ENCODE measurements around the gene CDH13.

The CDH13 gene

DNA sequence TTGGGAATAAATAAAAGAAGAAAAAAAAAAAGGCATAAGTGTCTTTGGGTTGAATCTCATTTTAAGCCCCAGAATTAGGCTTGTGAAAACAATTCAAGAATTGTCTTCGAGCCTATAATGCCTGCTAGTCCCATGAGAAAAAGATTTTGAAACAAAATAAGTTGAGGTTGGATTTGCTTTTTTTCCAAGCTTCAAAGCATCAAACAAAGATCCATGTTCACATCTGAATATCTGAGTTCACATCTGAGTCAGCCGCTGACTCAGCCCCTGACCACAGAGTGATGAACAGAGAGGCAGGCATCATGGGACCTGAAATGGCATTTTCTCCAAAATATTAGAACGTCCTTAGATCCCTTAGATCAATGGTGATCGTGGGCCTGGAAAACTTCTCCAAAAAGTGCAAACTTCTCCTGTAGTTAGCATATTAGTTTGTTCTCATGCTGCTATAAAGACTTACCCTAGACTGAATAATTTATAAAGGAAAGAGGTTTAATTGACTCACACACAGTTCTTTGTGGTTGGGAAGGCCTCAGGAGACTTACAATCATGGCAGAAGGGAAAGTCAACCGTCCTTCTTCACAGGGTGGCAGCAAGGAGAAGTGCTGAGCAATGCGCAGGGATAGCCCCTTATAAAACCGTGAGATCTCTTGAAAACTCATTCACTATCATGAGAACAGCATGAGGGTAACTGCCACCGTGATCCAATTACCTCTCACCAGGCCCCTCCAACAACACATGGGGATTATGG lies 886.4 kb downstream of the CDH13 start:
- no peak for DNase-seq (ENCODE audit: low spot score)

DNA sequence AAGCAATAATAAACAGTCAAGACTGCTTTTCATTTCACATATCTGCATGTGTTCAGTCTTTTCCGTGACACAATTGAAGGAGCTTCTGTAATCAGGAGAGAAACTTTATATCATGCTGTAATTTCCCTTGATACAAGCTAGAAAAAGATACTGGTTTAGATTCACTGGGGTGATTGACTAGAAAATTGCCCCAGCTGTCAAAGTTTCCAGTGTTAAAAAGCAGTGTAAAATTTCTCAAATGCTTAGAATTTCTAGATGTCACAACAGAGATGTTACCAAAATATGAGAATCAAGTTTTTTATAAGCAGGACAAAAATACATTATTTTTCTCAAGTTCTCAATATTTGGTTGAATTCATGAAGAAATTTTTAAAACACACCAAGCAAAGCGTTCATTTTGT lies 888.6 kb downstream of the CDH13 start:
- no peak for DNase-seq (ENCODE audit: low spot score)

DNA sequence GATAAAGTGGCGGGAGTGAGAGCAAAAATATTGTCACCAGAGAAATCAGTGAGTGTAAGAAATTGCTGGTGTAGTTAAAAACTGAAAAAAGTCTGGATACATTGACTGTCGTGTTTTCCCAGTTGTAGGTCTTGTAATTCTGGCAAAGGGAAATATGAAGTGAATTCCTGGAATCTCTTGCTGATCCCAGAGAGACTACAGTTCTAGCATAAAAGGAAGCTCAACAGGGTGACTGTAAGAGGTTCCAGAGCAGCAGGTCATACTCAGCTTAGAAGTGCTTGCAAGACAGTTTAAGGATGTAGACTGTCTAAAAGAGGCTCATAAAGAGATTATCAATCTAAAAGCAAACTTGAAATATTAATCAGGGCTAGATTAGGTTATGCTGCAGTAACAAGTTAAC lies 890.2 kb downstream of the CDH13 start:
- DNase-seq (ENCODE audit: low spot score), result no peak

DNA sequence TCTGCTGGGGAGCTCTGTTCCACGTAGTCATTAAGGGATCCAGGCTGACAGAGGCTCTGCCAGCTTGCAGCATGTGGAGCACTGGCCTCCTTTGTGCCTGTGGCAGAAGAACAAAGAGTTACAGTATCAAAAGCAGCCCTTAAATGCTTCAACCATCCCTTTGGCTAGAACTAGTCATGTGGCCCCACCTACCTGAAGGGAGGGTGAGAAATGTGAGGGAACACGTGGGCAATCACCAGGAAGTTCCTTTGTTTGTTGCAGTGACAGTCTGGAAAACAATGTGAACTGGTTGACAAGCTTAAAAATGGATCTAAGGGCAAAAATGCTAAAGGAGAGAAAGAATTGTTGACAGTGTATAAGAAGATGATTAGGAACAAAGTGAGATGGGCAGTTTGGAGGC lies 890.6 kb downstream of the CDH13 start:
- no peak for DNase-seq (ENCODE audit: low spot score)

DNA sequence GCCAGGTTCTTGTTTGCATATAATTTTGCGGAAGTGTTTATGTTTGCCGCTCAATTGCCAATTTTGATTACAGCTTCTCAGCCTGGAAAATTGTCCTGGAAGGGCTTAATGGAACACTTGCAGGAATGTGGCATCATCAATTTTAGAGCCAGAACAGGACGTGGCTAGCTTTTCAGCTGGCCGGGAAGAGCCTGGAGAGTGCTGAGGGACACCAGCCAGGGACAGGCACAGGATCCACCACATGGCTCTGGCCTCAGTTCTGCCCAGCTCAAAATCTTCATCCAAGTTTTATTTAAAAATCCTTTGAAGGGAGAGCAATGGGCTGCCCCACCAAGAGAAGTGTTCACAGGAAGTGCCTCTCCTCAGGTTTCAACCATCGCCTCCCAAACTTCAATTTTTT lies 893.8 kb downstream of the CDH13 start:
- DNase-seq (ENCODE audit: low spot score), result no peak

DNA sequence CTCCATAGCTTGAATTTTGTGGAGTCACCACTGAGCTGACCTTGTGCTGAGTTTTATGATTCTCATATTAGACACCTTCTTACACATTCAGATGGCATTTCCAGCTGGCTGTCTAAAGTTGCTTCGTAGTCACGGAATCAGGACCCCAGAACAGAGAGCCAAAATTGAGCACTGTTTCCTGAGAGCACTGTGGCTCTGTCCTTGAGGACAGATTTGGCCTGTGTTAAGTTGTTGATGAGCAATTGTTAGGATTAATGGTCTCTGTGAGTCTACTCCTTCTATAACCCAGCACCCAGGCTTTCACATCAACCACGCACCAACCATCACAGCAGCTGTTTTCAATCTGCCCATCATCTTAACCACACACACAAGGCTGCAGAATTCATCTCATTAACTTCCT lies 903.5 kb downstream of the CDH13 start:
- DNase-seq (ENCODE audit: low spot score), result no peak

DNA sequence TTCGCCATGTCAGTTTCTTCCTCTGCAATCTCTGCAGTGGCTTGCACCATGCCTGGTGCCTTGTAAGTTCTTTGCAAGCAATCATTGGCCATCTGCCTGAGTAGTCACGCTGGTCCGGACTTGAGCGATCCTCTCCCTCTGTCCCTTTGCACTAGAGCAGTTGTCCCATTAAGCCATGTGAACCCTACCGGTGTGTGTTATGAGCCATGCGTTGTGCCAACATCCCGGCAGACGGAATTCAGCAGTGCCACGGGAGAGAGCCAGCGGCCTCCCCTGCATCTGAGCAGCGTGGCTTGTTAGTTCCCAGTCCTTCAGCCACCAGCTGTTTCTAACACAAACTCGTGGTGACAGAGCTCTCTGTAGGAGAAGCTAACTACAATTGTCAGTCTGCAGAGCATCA lies 905.9 kb downstream of the CDH13 start:
- DNase-seq (ENCODE audit: low spot score), result no peak

DNA sequence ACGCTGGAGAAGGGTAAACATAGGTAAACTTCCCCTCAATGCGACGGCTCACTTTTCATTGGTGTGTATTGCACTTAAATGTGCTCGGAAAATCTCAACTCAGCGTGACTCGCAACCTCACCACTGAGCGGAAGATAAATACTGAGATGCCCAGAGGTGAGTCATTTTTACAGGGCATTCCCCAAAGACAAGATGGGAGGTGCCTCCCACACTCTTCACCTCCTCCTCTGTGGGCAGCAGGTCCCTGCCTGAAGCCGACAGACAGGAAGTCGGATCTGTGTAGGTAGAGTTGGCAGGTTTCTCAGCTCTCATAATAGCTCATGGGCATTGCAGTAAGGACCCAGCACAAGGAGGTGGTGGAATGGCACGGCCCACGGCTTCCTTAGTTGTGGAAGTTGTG lies 906.4 kb downstream of the CDH13 start:
- DNase-seq (ENCODE audit: low spot score), result no peak

DNA sequence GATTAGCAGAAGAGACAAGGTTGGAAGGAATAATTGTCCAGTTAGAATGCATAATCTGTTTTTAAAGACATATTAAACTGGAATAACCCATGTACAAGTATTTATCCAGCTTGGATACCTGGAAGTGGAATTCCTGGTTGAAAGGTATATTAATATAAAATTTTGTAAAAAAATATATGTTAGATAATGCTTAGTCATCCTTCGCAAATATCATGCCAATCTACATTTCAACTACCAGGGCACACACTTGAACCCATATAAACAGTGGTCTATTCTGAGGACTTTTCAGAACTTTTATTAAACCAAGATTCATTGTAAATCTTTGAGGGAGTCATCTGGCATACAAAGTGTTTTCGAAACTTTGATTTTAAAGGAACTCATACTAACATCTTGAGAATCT lies 911.9 kb downstream of the CDH13 start:
- no peak for DNase-seq (ENCODE audit: low spot score)

DNA sequence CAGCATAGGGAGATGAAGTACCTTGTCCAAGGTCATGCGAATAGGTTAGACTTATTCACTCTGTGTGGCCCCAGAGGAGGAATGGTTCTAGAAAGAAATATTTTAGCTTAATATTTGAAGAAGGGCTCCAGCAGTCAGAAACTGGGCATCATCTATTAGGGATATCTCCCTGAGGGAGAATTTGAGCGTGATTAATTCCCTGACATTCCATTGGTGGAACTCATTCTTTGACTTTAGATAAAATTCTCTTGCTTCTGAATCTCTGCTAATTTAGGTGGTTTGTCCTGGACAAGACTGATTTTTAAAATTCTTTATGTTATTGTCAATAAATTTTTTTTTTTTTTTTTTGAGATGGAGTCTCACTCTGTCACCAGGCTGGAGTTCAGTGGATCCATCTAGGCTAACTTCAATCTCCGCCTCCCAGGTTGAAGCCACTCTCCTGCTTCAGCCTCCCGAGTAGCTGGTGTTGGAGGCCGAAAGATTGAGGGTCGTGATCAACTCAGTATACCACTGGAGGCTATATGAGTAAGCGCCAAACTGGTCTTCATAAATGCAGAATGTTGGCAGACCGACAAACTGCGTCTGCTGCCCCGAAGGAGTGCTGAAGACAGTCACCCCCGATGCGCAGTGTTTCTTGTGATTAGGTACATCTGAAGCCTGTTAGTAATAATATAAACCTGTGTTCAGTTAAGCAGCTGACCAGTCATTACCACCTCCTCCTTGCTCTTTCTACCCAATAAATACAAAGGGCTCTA lies 913.1 kb downstream of the CDH13 start:
- DNase-seq (ENCODE audit: low spot score), result no peak

DNA sequence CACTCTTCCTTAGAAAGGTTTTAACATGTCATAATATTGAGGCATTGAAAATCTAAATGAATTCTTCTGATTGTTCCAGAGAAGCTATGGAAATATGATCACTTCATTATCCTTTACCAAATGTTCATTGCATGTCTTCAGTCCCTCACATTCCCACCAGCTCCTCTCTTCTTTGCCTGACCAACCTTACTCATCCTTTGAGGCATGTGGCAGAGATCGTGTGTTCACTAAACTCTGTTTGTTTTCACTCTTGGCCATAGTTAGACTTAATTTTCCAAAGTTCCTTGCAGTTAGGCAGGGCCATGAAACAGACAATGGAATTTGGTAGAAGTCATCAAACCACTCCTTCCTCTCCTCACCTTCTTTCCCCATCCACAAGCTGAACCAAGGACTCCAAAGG lies 914.5 kb downstream of the CDH13 start:
- no peak for DNase-seq (ENCODE audit: low spot score)

DNA sequence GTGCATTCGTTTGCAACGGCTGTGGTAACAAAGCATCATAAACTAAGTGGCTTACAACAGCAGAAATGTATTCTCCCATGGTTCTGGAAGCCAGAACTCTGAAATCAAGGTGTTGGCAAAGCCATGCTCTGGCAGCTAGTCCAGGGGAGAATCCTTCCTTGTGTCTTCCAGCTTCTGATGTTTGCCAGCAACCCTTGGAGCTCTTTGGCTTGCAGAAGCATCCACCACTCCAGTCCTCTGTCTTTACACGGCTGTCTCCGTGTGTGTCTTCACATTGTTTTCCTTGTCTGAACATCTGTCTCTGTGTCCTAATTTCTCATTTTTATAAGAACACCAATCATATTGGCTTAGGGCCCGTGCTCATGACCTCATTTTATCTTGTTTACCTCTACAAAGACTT lies 915.7 kb downstream of the CDH13 start:
- no peak for DNase-seq (ENCODE audit: low spot score)

DNA sequence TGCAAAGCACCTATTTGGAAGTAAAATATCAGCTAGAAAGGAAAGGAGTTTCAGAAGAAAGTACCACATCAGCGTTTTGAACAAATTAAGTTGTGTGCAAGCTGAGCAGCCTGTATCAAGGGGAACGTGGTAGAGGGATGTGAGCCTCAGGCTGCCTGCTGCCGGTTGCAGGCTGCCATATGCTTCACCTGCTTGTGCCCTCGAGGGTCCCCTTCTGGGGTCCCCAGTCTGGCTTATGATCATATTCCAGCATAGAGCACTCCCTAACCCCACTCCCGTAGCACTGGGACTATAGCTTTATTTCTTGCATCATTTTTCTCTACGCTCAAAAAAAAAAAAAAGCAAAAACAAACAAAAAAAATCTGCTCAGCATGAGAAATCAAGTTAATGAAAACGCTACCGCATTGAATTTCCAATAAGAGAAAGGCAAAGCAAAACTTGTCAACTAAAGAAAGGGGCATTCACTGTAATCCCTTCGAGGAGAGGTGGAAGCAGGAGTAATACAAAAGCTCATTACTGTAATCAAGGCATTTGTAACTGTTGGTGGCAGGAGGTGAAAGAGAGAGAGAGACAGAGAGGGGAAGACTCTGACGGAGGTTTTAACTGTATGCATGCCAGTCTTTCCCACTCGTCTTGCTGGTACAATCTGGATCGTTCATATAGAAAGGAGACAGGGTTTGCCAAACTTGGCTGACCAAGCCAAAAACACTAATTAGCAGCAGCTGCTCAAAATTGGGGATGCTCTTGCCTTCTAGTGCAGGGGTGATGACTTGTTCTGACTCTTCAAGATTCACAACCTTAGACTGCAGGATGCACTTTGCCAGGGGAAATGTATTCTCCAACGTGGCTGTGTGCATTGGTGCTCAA lies 922.8 kb downstream of the CDH13 start:
- DNase-seq (ENCODE audit: low spot score), result no peak

DNA sequence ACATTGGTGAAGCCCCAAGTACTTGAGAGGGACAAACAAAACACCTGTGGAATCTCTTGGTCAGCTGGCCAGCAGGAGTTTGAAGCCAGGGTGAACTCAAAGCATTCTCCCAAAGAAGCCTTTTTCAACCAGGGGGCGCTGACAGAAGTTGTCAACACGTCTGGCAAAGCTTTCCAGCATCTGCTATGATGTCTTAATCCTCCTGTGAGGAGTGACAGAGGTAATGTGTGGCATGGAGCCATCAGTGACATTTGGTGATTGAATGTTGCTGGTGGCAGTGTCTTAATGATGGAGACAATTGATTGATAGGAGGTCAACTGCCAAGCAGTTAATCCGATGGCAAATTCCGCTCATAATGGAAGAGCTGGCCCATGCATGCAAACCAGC lies 923.4 kb downstream of the CDH13 start:
- no peak for DNase-seq (ENCODE audit: low spot score)

DNA sequence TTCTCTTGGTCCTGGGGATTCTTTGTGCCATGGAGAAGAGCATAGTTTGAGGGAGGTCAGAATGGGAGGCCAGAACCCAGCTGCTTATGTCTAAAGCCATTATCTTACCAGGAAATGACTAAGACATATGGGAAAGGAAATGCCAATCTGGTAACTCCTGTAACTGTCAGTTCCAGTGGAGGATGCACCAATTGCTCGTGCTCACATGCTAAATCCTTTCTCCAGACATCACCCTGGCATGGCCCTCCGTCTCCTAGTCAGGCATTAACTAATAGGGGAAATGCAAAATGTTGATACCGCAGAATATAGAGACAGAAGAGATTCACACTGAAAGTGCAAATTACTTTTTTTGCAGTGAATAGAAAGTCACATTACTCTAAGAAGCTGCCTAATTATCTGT lies 925.5 kb downstream of the CDH13 start:
- no peak for DNase-seq (ENCODE audit: low spot score)

DNA sequence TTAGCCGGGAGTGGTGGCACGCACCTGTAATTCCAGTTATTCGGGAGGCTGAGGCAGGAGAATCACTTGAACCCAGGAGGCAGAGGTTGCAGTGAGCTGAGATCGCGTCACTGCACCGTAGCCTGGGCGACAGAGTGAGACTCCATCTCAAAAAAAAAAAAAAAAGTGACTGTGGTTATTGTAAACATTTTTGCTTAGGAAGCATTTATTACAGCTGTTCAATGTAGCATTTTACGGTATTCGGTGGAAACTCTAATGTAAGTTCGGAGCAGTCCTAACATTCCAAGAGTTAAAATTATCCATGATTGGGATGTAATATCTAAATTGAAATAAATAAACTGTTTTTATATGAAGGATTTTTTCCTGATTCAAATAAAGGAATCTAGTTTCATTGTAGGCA lies 926.2 kb downstream of the CDH13 start:
- no peak for DNase-seq (ENCODE audit: low spot score)

DNA sequence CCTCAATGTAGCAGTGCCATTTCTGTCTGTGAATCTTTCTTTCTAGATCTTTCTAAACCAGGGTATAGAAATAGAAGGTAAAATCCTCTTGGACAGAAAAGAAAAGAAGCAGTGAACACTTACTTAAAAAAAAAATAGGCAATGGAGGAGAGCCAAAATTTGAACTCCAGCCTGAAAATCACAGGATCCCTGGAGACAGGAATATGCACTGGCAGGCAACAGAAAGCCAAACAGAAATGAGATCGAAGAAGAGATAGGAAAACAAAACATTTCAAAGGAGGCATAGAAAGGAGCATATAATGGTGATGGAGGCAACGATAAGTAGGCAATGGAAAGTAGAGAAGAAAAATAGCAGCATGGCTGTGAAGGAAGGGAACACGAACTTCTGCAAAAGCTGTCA lies 927.3 kb downstream of the CDH13 start:
- no peak for DNase-seq (ENCODE audit: low spot score)

DNA sequence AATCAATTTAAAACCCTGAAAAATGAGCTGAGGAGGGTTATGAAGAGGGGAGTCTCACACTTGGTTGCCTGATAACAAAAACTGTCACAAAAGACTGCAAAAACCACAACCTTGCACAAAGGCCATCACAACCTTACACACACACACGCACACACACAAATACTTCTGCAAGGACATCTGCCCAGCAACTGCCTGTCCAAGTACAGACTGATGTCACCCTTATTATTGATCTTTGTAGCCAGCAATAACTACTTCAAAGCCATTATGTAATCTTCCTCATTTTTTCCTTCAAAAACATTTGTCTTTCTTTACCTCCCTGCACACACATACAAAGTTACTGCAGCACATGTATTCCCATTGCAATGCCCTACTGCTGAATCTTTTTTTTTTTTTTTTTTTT lies 927.8 kb downstream of the CDH13 start:
- no peak for DNase-seq (ENCODE audit: low spot score)

DNA sequence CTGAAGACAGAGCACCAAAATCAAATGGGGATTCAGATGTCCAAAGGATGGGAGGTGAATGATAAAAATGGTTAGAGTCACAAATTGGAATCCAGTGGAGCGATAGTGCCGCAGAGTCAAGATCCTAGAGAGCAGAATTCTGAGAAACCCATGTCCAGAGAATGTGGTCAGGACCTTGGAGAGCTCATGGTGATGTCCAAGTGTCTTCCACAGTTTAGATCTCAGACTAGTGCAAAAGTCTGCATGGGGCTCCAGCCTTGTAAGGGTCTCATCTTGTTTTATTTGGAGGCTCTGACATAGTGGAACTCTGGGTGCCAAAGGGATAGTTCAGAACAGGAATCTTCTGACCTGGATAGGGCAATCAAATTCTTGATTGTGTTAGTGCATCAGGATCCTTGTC lies 935.1 kb downstream of the CDH13 start:
- peak; percentile 10 for DNase-seq (ENCODE audit: low spot score)

DNA sequence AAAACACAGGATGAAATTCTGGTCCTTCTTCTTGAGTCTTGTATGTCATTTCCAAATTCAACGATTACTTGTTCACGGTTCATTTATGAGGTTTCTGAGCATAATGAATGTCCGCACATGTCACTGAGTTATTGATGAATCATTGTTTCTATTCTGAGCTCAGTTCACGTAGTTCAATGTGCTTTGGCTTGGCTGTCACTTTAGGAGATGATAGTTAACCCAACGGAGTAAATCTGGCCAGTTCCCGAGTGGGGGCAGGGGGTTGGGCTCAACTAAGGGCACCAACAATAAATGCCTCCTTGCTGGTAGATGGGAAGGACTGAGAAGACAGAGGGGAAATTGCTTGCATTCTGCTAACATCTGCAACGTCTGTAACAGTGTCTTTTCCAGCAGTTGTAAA lies 941.6 kb downstream of the CDH13 start:
- no peak for DNase-seq (ENCODE audit: low spot score)

DNA sequence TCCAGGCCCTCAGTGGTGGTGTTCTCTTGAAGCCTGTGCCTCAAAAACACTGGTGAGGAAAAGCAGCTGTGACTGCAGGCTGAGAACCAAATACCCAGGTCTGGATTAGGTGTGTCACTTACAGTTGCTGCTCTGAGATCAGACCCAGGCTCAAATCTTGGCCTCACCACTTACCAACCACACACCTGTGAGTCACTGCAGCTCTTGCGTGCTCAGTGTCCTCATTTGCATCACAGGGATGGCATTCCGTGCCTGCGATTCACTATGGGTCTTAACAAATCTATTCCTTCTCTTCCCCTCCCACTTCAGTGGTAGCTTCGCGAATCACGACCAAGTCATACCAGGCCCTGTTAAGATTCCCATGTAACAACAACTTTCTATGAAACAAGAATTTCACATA lies 947.6 kb downstream of the CDH13 start:
- DNase-seq (ENCODE audit: low spot score), result no peak

DNA sequence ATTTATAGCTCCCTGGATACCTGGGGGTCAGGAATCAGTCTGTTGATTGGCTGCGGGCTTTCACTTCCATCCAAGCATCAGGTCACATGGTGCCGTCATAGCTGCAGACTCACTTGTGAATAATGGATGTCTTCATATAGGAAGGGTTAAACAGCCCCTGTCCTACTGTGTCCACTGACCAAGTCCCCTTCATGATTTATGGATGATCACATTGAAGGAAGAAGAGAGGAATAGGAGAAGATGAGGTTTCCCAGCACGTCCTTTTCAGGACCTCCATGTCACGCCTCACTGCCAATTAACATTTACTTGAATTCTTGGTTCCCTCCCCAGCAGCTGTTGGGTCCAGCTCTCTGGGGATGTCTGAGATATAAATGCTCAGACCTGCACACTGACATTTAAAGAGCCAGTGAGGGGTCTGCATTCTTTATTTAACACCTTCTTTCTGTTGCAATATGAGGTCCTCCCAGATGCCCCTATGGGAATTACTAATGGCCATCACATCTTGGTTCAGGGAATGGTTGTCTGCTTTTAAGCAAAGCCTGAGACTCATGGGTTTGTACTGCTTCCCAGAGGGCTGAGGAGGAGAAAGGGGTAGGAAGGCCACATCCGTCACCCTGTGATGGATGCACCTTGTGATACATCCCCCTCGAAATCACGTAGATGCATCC lies 950.4 kb downstream of the CDH13 start:
- no peak for DNase-seq (ENCODE audit: low spot score)

Measured in HuH-7 (cell line).